Measurements from ENCODE around the gene OPRL1.

DNA sequence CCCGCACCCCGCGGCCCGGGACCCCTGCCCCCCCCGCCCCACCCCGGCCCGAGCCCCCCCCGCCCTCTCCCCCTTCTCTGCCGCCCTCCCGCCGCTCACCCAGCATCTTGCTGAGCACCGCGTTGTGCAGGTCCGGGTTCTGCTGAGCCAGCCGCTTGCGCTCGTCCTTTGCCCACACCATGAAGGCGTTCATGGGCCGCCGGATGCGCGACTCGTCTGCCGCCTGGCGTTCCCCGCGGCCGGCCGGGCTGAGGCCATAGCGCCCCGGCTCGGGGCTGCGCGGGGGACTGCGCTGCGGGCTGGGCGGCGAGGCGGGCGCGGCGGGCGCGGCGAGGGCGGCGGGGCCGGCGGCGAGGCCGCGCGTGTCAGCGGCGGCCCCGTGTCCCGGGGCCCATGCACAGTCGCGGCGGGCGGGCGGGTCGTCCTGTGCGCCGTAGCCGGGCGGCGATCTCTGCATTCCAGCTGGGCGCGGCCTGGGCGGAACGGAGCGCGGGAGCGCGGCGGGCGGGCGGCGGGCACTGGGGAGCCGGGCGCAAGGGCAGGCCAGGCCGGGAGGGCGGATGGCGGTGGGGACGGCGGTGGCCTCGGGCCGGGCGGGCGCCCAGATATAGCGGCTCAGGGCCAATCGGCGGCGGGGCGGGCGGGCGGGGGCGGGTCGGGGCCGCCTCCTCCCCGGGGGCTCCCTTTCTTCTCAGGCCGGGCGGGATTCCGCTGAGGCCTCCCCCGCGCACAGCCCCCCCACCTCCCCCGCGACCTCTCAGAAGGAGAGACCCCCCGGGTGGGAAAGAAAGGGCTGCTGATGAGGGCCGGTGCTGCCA is 30.6 kb upstream of the OPRL1 start, which contains the start of gene SOX18:
- TF ChIP-seq CTCF (IDR thresholded peaks at IDR 0.05) (no peak), POLR2A (IDR thresholded peaks at IDR 0.05) (no peak)

Measured in breast epithelium (tissue), 3 donors.